HK-2 (cell line): Measurements from ENCODE around the gene GRID2.
"Not testable (repeated sequence)": the region's sequence is repeated elsewhere in the genome, so short reads cannot be mapped to it uniquely, and the experiment has no call there.

Experiments
- DNase-seq: peaks from one replicate; pipeline ENCODE4 v3.0.0-alpha.2; 2018; ENCODE audit not compliant: unreplicated experiment

The GRID2 gene

GRCh38 chr4:93313197-93313596, 1009.4 kb downstream of the GRID2 start:
- DNase-seq = no peak

GRCh38 chr4:93317057-93317456, 1013.3 kb downstream of the GRID2 start:
- no peak for DNase-seq

- DNase-seq = no peak
Observed at GRCh38 chr4:93317561-93317960, 1013.8 kb downstream of the GRID2 start.

- no peak for DNase-seq
Observed at GRCh38 chr4:93319041-93319440, 1015.3 kb downstream of the GRID2 start.

- DNase-seq = no peak
Observed at GRCh38 chr4:93320356-93320755, 1016.6 kb downstream of the GRID2 start.

GRCh38 chr4:93327346-93327745, 1023.6 kb downstream of the GRID2 start:
- DNase-seq = no peak

- no peak for DNase-seq
Observed at GRCh38 chr4:93334003-93334402, 1030.2 kb downstream of the GRID2 start.

- no peak for DNase-seq
Observed at GRCh38 chr4:93337196-93337595, 1033.4 kb downstream of the GRID2 start.

- DNase-seq = no peak
Observed at GRCh38 chr4:93342738-93343137, 1039.0 kb downstream of the GRID2 start.

- DNase-seq = no peak
Observed at GRCh38 chr4:93346840-93347239, 1043.1 kb downstream of the GRID2 start.

GRCh38 chr4:93348896-93349295, 1045.1 kb downstream of the GRID2 start:
- DNase-seq = no peak

- DNase-seq = no peak
Observed at GRCh38 chr4:93351846-93352245, 1048.1 kb downstream of the GRID2 start.

GRCh38 chr4:93355411-93355810, 1051.6 kb downstream of the GRID2 start:
- DNase-seq = no peak

GRCh38 chr4:93359586-93359985, 1055.8 kb downstream of the GRID2 start:
- no peak for DNase-seq

GRCh38 chr4:93366169-93366755, 1062.5 kb downstream of the GRID2 start:
- not testable (repeated sequence) for DNase-seq

GRCh38 chr4:93368968-93369367, 1065.2 kb downstream of the GRID2 start:
- DNase-seq = no peak

- no peak for DNase-seq
Observed at GRCh38 chr4:93370256-93370655, 1066.5 kb downstream of the GRID2 start.

- DNase-seq = no peak
Observed at GRCh38 chr4:93373893-93374860, 1070.4 kb downstream of the GRID2 start.

GRCh38 chr4:93384241-93384640, 1080.5 kb downstream of the GRID2 start:
- no peak for DNase-seq

- DNase-seq = no peak
Observed at GRCh38 chr4:93384887-93385286, 1081.1 kb downstream of the GRID2 start.

- no peak for DNase-seq
Observed at GRCh38 chr4:93394545-93395081, 1090.8 kb downstream of the GRID2 start.

GRCh38 chr4:93396272-93396671, 1092.5 kb downstream of the GRID2 start:
- DNase-seq = peak; percentile 5

- DNase-seq = no peak
Observed at GRCh38 chr4:93403571-93403970, 1099.8 kb downstream of the GRID2 start.
